ENCODE measurements around the gene PIGT.

The PIGT gene

DNA sequence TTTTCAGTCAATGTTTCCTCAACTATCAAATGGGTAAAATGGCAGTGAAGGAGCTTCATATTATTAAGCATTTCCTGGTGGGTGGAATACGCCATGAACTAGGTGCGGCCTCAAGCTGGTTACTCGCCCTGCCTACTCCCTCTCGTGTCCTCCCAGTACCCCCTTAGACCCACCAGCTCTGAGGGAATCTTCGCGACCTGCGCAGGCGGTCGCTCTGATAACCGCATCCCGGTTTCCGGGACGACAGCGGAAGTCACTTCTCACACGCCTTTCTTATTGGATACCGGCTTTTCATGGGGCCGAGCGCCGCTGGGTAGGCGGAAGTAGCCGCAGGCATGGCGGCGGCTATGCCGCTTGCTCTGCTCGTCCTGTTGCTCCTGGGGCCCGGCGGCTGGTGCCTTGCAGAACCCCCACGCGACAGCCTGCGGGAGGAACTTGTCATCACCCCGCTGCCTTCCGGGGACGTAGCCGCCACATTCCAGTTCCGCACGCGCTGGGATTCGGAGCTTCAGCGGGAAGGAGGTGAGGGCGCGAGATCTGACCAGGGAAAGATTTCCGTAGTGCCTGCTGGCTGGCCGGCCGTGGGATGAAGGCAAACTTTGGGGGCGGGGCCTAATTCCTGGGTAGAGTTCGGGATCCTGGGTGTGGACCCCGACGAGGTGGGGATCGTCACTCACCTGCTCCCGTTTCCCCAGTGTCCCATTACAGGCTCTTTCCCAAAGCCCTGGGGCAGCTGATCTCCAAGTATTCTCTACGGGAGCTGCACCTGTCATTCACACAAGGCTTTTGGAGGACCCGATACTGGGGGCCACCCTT, at the start of gene PIGT:
Gene PIGT (plus strand): TSS at position 320 of the 816 bp plus-strand sequence. CDS start 16 bp downstream, at position 336.
- no peak for DNase-seq

DNA sequence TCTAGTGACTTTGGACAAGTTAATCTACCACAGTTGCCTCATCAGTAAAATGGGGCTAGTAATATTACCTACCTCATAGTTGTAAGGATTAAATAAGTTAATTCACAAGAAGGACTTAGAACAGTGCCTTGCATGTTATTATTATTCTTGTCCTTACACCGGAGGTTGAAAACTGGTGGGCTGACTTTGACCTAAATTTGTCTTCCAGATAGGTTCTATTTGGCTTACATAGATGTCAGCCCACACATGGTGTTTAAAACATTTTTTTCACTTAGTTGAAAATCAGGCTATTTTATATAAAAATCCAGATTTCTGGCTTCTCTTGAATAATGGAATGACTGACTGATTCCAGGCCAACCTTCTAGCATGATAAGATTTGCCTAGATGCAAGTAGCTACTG, 49.7 kb upstream of the PIGT start:
- no peak for DNase-seq

DNA sequence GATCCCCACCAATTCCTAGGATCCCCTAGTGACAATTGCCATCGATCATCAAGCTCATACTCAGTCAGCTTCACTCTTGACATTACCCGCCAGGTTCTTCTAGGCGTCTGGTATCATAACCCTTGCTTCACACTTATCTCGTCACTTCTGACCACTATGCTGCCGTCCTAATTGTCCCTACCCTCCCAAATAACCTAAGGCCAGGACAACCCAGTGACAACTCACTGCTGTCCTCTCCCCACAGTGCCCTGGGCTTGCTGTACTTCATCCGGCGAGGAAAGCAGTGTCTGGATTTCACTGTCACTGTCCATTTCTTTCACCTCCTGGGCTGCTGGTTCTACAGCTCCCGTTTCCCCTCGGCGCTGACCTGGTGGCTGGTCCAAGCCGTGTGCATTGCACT, 49.3 kb upstream of the PIGT start:
- no peak for DNase-seq

DNA sequence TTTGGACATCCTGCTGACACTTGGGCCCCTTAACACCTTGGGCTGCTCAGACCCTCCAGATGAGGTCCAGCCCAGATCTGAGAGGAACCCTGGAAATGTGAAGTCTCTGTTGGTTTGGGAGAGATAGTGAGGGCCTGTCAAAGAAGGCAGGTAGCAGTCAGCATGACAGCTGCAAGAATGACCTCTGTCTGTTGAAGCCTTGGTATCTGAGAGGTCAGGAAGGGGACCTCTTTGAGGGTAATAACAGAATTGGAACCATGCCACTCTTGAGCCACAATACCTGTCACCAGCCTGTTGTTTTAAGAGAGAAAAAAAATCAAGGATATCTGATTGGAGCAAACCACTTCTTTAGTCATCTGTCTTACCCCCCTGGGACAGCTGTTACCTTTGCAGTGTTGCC, 48.8 kb upstream of the PIGT start:
- DNase-seq, result no peak

DNA sequence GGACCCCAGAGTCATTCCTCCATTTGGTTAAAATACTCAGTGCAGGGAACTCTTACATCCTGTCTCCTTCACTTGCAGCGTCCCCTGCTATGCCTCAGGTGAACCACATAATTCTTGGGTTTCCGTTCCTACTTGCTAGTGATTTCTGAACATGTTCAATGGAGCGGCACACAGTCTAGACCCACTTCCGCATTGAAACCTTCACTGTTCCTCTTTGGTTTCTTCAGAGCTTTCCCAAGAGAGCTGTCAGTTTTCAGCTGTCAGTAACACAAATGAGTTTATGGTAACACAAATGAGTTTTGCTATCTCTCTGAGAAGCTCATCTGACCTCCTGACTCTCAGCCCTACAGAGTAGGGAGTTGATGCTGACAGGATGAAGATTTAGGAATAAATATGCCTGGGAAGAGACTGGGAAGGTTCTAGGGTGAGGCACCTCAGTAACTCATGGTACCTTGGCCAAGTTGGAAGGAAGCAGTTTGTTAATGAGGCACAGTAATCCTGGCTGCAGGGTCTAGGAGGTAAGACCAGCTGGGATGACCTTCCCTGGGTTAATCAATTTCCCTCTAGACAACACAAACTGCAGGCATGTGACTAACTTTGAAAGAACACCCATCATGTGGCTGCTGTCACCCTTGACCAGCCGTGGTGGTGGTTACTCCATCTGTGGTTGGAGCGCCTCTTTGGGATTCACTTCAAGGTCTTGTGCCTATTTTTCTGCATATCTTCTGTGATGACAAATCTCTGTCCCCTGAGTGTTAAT, 47.5 kb upstream of the PIGT start:
- DNase-seq, result no peak

DNA sequence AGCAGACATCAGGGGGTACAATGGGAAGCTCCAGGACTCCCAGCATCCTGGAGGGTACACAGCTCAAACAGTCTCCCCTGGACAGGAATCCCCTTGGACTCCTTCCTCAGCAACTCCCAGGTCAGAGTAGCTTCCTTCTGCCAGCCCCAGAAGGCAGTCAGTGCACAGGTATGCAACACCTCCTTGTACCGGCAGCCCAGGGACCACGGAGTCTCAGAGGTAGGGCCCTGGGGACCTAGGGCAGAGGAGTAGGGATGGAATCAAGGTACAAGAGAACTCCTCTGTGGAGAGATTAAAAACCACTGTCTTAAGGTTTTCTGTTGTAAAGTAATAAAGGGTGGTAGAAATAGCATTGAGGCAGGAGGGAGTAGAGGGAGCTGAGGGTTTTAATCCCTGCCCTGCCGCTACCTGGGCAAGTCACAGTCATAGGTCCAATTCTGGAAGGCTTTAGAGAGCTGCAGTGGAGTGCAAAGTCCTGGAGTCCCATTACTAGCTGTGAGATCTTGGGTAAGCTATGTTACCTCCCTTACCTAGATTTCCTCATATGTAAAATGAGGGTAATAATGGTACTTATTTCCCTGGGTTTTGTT, 45.3 kb upstream of the PIGT start:
- no peak for DNase-seq

DNA sequence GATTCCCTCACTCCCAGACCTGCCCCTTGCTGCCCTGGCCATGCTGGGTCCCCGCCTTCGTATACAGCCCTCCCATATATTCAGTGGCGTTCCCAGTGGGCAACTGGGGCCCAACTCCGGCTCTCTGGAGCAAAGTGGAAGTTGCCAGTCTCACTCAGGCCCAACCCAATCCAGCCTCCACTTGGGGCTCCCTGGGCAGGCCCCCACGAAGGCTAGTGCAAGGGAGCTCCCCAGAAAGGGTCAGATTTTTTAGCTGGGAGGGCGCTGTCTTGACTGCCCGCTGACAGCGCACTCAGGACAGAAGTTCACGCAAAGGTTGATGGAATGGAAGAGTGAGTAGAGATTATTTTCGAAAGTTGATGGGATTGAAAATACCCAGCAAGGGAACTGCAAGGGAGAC, 43.7 kb upstream of the PIGT start:
- DNase-seq, result no peak

DNA sequence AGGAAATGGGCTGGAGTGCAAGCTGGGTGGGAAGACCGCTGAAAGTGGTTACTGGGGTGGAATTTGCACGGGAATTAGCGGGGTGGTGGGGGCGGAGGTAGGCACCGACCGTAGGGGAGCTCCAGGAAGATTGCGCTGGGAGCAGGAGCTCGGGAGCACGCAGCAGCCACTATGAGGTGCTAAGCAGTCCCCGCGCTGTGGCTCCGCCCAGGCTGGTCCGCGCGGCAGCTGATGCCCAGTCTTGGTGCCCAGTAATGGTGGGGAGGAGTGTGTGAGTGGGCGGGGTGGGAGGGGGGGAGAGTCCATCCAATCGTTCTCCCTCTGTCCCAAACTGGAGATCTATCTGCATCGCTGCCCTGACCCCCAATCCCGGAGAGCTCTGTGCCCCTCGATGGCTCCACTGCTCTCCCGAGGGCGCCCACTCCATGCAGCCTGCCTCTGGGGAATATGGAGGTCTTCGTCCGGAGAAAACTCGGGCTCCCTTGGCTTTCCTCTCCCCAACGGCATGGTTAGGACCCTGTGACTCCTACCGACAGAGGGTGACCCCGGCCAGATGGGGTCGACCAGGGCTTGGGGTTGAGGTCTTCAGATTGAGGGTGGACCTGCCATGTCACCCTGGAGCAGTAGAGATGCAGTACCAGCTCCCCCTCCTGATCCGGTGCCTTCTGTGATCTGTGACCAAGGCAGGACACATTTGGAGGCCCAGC, 43.1 kb upstream of the PIGT start:
- DNase-seq, result no peak

DNA sequence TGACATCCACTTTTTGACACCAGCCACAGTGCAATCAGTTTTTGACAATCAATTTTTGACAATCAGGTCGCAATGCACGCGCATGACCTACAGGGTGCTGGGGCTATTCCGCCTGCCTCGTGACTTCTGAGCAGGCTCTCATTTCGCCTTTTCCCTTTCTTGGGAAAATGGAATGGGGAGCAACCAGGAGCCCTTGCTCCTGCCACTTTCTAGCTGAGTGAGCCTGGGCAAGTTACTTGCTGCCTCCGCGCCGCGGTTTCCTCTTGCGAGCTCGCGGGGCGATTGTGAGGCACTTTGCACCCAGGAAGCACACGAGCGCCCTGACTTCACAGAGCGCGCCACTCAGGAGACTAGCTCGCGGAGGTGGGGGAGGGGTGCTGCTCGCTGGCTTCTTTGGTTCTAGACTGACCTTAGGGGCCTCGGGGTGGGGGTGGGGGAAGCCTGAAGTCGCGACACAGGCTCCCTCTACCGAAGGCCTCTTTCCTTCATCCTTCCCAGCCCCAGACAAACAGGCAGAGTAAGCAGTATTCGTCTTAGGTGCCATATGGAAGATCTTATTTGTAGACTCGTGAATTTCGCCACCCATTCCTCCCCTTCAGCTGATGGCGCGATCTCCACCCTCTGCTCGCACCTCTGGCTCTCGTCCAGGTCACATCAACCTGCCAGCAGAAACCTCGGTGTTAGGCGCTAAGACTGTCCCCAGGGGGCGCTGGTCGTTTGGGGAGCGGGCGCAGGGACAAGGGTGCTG, 42.4 kb upstream of the PIGT start:
- DNase-seq, result no peak

DNA sequence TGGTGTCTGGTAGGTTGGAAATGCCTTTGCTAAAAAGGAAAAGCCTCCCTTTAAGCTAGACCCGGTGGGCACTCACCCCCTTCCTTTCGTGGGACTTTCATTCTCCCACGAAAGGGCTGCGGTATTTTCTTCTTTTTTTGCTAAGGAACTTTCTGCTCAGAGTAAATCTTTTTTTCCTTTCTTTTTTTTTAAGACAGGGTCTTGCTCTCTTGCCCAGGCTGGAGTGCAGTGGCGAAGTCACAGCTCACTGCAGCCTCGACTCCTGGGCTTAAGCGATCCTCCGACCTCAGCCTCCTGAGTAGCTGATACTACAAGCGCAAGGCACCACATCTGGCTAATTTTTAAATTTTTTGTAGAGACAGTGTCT, 41.9 kb upstream of the PIGT start:
- no peak for DNase-seq

DNA sequence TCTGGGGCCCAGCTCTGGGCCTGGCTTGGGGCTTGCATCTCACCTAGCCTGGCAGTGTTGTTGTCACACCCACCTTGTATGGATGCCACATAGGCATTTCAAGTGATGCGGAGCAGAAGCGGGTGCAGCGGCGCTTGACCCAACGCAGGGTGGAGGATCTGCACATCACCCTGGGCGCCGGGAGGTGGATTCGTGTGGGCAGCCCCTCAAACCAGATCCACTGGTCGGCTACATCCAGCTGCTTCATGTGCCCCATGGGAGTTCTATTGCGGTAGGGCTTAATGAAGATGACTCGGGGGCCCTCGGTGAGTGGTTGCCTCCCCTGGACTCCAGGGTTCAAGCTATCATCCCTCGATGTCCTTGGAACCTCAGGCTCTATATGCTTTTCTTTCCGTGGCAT, 41.0 kb upstream of the PIGT start:
- no peak for DNase-seq

DNA sequence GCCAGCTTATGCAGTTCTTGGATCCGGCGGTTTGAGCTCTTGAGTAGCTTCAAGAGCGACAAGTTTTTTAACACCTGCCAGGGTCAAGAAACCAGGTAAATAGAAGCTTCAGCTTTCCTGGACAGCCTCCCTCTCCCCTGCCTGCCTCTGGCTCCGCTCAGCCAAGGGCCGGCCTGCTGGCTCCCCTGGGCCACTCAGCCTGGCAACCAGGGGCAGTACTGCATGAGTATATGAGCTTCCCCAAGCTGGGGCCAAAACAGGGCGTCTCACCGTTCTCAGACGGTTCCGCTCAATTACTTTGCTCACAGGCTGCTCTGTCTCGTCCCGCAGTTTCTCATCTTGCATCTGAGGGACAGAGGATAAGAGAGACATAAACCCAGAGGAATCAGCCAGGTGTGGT, 38.7 kb upstream of the PIGT start:
- DNase-seq, result no peak

DNA sequence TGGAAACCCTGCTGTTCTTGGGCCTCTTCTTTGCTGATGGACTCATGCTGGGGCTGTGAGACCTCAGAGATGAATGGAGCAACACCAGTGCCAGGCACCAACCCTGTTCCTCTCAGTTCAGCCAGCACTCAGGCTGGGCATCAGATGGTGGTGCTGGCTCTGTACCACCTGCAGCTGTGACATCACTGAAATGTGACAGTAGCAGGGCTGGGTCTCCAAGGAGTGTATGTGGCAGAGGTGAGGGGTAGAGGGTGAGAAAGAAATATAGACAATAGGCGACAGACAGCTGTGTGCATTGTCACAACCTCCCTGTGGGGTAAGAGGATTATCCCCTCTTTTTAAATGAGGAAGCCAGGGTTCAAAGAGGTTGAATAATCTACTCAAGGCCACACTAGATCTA, 37.8 kb upstream of the PIGT start, which contains the start of gene TP53TG5:
Gene TP53TG5 (minus strand): TSS at position 135 of the 400 bp plus-strand sequence. CDS start 89 bp downstream, at position 46.
- DNase-seq, result no peak

DNA sequence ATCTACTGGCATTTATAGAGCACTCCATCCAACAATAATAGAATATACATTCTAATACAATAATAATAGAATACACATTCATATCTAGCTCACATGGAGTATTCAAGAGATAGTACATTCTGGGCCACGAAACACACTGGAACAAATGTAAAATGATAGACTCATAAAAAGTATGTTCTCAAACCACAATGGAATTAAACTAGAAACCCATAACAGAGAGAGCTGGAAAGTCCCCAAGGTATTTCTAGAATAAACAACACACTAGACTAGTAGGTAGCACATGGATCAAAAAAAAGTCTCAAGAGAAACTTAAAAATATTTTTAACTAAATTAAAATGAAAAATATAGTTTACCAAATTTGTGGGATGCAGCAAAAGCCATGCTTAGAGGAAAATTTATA, 28.7 kb upstream of the PIGT start:
- DNase-seq, result no peak

DNA sequence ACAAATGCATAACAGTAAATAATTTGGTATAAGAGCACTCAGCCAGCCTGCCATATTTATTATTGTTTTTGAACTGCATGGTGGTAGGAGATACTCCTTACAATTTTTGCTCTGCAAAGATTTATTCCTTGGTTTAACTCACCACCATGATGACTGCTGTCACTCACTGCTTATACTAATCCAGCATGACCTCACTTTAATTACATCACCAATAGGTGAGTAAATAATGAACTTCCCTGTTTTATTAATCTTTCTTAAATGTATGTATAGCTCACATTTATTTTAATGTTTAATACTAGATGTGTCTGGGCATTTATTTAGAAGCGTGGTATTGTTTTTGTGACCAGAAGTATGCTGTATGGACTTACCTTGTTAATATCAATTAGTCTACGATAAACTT, 25.0 kb upstream of the PIGT start:
- no peak for DNase-seq

DNA sequence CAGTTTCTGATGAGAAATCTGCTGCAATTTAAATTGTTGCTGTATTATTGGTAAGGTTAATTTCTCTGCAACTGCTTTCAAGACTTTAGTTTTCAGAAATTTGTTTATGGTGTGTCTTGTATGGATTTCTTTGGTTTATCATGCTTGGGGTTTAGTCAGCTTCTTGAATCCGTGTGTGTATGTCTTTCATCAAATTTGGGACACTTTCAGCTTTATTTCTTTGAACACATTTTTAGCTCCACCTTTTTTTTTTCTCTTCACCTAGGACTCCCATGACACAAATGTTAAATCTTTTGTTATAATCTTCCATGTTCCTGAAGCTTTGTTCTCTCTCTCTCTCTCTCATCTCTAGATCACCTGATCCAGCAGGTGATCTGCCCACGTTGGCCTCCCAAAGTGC, 24.4 kb upstream of the PIGT start:
- no peak for DNase-seq

DNA sequence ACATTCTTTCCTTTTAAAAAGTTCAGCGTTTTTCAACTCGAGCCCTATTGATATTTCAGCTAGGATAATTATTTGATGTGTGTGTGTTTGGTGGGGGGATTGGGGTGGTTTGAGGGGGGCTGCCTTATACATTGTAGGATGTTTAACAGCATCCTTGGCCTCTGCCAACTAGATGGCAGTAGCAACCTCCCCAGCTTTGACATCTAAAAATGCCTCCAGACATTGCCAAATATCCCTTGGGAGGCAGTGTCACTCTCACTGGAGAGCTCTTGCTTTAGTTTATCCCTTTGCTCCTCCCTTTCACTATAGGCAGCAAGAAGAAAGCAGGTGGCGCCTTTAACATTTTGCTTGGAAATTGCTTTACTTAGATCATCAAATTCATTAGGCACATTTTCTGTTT, 23.2 kb upstream of the PIGT start:
- DNase-seq, result no peak

DNA sequence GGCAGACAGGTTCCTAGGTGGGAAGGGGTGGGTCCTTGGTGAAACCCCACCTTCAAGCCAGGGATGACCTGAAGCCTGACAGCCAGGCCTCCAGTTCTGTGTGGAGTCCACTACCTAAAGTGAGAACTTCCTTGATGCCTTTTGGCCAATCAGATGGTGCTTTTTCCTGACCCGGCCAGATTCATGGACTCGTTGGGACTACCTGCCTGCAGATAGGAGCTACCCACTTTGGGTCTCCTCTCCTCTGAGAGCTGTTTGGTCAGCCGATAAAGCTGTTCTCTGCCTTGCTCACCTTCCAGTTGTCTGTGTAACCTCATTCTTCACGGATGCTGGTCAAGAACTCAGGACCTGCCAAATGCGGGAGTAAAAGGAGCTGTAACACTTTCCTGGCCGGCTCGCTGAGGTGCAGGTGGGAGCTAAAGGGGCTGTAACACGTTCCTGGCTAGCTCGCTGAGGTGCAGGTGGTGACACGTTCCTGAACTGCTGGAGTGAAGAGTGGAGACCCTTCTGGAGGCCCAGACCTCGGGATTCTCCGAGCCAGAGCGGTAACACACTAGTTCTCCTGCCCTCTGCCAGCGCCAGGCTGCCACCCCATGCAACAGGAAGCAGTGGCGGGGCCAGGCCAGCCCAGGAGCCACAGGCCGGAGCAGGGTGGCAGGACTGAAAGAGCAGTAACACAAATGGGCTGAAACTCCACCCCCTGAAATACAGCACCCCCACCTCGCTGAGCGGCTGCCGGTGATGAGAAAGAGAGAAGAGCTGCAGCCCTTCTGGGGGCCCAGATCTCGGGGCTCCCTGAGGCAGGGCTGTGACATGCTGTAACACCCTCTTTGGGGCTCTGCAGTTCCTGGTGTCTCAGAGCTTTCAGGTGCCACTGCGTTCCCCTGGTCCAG, 21.5 kb upstream of the PIGT start:
- no peak for DNase-seq

DNA sequence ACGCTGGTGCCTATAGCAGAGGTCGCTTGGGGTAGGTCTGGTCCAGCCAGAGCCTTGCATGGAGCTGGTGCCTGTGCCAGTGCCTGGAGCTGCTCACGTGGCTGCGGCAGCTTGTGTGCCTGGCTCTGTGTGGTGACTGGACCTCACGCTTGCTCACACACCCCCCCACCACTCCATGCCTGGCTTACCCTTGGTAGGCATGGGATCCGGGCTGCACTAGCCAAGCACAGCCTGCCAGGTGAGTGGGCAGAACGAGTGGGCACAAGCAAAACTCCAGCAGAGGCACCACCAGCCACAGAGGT, 20.9 kb upstream of the PIGT start:
- no peak for DNase-seq

DNA sequence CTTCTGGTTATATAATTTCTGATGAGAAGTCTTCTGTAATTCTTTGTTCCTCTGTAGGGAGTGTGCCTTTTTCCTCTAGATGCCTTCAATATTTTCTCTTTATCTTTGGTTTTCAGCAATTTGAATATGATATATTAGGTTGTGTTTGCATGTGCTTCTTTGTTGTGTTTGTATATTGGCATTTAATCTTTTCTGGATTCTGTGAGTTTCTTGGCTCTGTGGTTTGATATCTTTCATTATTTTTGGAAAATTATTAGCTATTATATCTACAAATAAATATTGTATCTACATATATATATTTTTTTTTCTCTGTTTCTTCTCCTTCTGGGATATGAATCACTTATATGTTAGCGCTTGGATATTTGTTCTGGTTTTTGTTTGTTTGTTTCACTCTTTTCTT, 16.9 kb upstream of the PIGT start:
- DNase-seq, result no peak

DNA sequence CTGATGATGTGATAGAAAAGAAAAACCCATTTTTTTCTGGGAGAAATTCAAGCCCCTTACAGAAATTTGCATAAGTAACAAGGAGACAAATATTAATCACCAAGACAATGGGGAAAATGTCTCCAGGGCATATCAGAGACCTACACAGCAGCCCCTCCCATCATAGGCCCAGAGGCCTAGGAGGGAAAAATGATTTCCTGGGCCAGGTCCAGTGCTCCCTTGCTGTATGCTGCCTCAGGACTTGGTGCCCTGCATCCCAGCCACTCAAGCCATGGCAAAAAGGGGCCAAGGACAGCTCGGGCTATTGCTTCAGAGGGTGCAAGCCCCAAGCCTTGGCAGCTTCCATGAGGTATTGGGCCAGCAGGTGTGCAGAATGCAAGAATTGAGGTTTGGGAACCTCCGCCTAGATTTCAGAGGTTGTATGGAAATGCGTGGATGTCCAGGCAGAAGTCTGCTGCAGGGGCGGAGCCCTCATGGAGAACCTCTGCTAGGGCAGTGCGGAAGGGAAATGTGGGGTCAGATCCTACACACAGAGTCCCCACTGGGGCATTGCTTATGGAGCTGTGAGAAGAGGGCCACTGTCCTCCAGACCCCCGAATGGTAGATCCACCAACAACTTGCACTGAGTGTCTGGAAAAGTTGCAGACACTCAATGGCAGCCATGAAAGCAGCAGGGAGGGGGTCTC, 15.5 kb upstream of the PIGT start:
- DNase-seq, result no peak
